ENCODE measurements around the gene WDR37.

WDR37 gene

DNA sequence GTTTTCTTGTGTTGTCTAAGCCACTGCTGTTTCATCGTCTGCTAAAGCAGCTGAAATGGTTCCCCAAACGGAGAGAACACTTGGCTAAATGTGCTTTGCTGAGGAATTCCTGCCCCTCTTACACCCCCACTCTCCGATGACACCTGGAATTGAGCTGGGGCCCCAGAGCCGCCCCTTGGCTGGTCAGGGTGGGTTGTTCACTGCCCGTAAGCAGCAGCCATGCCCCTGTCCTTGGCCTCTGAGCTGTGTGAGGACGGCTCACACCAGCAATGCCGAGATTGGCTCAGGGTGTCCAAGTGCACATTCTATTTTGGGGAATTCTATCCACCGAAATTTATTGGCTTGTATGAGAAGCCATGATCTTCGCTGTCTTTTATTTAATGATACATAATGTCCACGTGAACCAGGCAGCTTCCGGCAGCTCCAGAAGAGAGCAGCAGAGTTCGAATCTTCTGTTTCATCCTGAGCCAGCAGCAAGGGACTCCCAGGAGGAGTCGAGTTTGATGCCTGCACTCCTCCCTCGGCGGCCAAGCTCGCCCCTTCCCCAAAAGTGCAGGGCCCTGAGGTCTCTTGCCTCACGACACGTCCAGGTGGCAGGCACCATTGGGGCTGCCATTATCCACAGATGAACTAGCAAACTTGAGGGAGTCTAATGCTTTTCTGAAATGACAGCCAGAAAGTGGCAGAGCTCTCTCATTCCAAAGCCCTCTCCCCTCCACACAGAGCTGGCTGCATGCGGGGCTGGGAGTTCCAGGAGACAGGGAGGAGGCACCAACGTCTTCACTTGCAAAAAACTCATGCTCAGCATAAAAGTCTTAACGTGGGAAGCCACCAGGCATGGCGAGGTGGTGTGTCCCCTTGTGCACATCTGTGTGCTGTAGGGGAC lies 114.0 kb downstream of the WDR37 start:
- Histone ChIP-seq H3K4me2 (ENCODE audit: low read length) (no peak overlapping the region), H3K4me1 (ENCODE audit: insufficient read depth, low read length, severe bottlenecking) (no peaks in the 10 kb centered on the region), H3K9me2 (ENCODE audit: low read depth, low read length) (no peaks in the 10 kb centered on the region), H3K9ac (ENCODE audit: low read length) (no peak overlapping the region), H3K79me2 (ENCODE audit: insufficient read depth, low read length) (no peaks in the 10 kb centered on the region), H4K20me1 (ENCODE audit: insufficient read depth, low read length) (no peaks in the 10 kb centered on the region), H3K9me3 (ENCODE audit: low read length) (no peaks in the 10 kb centered on the region), H3K27ac (ENCODE audit: low read depth, low read length, poor library complexity, severe bottlenecking) (no peak overlapping the region), H3K36me3 (ENCODE audit: insufficient read depth, low read length) (no peaks in the 10 kb centered on the region), H3K4me3 (ENCODE audit: low read depth, low read length, poor library complexity, severe bottlenecking) (no peak overlapping the region), H2AFZ (ENCODE audit: low read length) (no peak overlapping the region), H3K27me3 (ENCODE audit: insufficient read depth, low read length) (peaks cover 6% of the 10 kb centered on the region; the same call in 1 of the 2 replicates), H3F3A (ENCODE audit: insufficient read depth, low read length) (no peaks in the 10 kb centered on the region)
- TF ChIP-seq EZH2 (IDR thresholded peaks at IDR 0.05; ENCODE audit: borderline replicate concordance, low read length): no peak
- TF ChIP-seq, protein P1, sequence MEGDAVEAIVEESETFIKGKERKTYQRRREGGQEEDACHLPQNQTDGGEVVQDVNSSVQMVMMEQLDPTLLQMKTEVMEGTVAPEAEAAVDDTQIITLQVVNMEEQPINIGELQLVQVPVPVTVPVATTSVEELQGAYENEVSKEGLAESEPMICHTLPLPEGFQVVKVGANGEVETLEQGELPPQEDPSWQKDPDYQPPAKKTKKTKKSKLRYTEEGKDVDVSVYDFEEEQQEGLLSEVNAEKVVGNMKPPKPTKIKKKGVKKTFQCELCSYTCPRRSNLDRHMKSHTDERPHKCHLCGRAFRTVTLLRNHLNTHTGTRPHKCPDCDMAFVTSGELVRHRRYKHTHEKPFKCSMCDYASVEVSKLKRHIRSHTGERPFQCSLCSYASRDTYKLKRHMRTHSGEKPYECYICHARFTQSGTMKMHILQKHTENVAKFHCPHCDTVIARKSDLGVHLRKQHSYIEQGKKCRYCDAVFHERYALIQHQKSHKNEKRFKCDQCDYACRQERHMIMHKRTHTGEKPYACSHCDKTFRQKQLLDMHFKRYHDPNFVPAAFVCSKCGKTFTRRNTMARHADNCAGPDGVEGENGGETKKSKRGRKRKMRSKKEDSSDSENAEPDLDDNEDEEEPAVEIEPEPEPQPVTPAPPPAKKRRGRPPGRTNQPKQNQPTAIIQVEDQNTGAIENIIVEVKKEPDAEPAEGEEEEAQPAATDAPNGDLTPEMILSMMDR (IDR thresholded peaks at IDR 0.05; ENCODE audit: low read length): no peak

DNA sequence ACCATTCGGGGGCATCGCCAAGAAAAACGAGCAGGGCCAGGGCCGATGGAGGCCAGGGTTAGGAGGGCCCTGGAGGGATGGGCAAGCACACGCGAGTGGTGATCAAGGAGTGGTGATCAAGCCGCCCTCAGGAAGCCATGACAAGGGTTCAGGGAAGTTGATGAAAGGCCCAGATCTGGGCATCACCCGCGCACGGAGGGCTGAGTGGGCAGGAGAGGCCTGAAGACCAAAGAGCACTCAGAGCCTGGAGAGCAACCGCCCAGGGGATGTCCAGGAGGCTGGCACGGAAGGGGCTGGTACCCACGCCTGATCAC lies 114.6 kb downstream of the WDR37 start:
- no peaks in the 10 kb centered on the region for H3K9me2 ChIP-seq (ENCODE audit: low read depth, low read length)
- H4K20me1 ChIP-seq (ENCODE audit: insufficient read depth, low read length): no peaks in the 10 kb centered on the region
- no peaks in the 10 kb centered on the region for H3K9me3 ChIP-seq (ENCODE audit: low read length)
- TF ChIP-seq, protein P1 (IDR thresholded peaks at IDR 0.05; ENCODE audit: low read length): no peak
- TF ChIP-seq EZH2 (IDR thresholded peaks at IDR 0.05; ENCODE audit: borderline replicate concordance, low read length): no peak
- no peak overlapping the region for H3K4me2 ChIP-seq (ENCODE audit: low read length)
- no peaks in the 10 kb centered on the region for H3F3A ChIP-seq (ENCODE audit: insufficient read depth, low read length)
- H3K79me2 ChIP-seq (ENCODE audit: insufficient read depth, low read length): no peaks in the 10 kb centered on the region
- peaks cover 6% of the 10 kb centered on the region; the same call in 1 of the 2 replicates for H3K27me3 ChIP-seq (ENCODE audit: insufficient read depth, low read length)
- no peak overlapping the region for H3K27ac ChIP-seq (ENCODE audit: low read depth, low read length, poor library complexity, severe bottlenecking)
- no peaks in the 10 kb centered on the region for H3K4me1 ChIP-seq (ENCODE audit: insufficient read depth, low read length, severe bottlenecking)
- H3K4me3 ChIP-seq (ENCODE audit: low read depth, low read length, poor library complexity, severe bottlenecking): no peak overlapping the region
- no peak overlapping the region for H2AFZ ChIP-seq (ENCODE audit: low read length)
- H3K9ac ChIP-seq (ENCODE audit: low read length): no peak overlapping the region
- H3K36me3 ChIP-seq (ENCODE audit: insufficient read depth, low read length): no peaks in the 10 kb centered on the region

DNA sequence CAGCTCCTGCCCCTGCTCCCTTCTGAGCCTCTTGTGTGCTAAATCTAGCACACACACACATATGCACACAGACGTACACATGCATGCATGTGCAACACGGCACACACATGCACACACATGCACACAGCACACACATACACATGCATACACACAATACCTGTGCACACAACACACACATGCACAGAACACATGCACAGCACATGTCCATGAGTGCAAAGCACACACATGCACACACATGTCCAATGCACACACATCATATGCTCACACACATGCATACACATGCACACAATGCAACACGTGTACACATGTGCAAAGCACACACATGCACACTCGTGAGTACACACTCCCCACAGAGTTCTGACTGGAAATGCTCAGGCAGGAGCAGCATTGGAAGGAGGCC lies 115.0 kb downstream of the WDR37 start:
- Histone ChIP-seq H3K9me2 (ENCODE audit: low read depth, low read length) (no peaks in the 10 kb centered on the region), H3K4me1 (ENCODE audit: insufficient read depth, low read length, severe bottlenecking) (no peaks in the 10 kb centered on the region), H4K20me1 (ENCODE audit: insufficient read depth, low read length) (no peaks in the 10 kb centered on the region), H2AFZ (ENCODE audit: low read length) (no peak overlapping the region), H3K4me3 (ENCODE audit: low read depth, low read length, poor library complexity, severe bottlenecking) (no peak overlapping the region), H3K4me2 (ENCODE audit: low read length) (no peak overlapping the region), H3K27me3 (ENCODE audit: insufficient read depth, low read length) (peaks cover 6% of the 10 kb centered on the region; the same call in 1 of the 2 replicates), H3F3A (ENCODE audit: insufficient read depth, low read length) (no peaks in the 10 kb centered on the region), H3K27ac (ENCODE audit: low read depth, low read length, poor library complexity, severe bottlenecking) (no peak overlapping the region), H3K79me2 (ENCODE audit: insufficient read depth, low read length) (no peaks in the 10 kb centered on the region), H3K9me3 (ENCODE audit: low read length) (no peaks in the 10 kb centered on the region), H3K36me3 (ENCODE audit: insufficient read depth, low read length) (no peaks in the 10 kb centered on the region), H3K9ac (ENCODE audit: low read length) (no peak overlapping the region)
- no peak for TF ChIP-seq EZH2 (IDR thresholded peaks at IDR 0.05; ENCODE audit: borderline replicate concordance, low read length)
- TF ChIP-seq, protein P1 (IDR thresholded peaks at IDR 0.05; ENCODE audit: low read length): no peak

Data from OCI-LY1 (cell line).